Measurements from ENCODE around the gene WIPF3.
"Not testable (repeated sequence)": the region's sequence is repeated elsewhere in the genome, so short reads cannot be mapped to it uniquely, and the experiment has no call there.

Gene WIPF3

DNA sequence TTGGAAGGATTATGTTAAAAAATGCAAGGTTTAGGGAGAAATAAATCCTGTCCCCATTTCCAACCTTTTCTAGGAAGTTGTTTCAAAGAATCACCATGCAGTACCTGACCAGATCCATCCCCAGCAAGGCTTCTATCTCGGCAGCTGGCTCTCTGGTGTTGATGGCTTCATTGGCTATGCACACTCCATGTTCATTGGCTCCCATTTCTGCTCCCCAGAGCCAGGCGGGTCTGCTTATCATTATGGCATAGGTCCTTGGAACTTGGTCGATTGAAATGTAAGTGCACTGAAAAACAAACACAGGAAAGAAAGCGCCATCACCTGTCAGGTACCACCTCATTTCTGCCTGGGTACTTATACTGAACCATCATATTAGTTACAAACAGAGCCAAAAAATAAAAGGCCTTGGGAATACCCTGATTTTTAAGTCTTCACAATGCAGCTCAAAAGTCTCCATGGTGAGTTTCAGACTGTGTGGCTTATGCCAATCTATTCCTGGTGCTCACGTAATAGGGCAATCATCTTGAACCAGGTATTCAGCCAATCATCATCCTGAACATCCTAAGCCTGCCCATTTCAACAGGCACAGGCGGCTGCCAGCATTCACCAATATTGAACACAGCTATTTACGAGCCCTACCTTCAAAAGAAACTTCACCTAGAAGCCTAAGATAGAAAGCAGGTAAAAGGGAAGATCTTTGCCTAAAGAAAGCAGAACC lies 148.9 kb downstream of the WIPF3 start:
- DNase-seq (ENCODE audit: low read depth in 3 of 3) = no peak

DNA sequence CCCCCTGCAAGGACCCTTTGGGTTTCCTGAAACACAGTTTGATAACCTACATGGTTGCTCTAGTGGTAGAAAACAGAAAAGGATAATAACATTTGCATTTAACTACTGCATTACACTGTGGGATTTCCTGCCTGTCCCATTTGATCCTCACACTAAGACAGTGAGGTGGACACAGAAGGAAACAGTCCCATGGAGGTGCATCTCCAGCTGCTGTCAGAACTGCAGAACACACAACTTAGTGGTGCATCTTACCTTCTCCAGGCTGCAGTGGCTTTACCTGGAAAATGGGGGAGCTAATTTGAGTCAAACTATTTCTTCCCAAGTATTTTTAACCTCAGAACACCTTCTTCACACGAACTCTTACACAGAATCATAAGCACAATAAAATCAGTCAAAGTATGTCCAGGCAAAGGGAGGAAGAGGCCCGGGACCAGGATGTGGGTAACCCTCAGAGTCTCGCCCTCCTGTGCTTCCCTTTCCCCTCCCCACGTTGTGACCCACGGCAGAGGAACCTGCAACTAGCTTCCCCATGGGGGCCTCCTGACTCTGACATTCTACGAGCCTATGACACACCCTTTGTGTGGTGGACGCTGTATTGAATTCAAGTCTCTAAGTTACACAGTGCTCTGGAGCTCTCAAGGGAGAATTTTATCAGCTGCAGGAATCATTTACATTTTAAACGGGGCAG lies 149.6 kb downstream of the WIPF3 start:
- DNase-seq (ENCODE audit: low read depth in 3 of 3) = no peak

DNA sequence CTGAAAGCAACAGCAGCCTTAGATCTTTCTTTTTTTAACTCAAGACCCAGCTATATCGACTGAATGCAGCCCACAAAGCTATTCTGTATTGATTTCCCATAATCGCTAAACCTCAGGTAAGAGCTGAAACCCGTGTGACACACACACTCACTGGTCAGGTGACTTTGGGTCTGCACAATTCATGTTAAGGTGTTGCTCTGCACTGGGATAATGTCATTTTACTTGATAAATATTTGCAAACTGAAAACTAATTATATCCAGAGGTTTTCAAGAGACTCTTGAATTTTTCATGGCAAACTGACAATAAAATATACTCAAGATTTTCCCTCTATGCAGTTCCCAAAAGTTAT lies 150.2 kb downstream of the WIPF3 start:
- no peak for DNase-seq (ENCODE audit: low read depth in 3 of 3)

DNA sequence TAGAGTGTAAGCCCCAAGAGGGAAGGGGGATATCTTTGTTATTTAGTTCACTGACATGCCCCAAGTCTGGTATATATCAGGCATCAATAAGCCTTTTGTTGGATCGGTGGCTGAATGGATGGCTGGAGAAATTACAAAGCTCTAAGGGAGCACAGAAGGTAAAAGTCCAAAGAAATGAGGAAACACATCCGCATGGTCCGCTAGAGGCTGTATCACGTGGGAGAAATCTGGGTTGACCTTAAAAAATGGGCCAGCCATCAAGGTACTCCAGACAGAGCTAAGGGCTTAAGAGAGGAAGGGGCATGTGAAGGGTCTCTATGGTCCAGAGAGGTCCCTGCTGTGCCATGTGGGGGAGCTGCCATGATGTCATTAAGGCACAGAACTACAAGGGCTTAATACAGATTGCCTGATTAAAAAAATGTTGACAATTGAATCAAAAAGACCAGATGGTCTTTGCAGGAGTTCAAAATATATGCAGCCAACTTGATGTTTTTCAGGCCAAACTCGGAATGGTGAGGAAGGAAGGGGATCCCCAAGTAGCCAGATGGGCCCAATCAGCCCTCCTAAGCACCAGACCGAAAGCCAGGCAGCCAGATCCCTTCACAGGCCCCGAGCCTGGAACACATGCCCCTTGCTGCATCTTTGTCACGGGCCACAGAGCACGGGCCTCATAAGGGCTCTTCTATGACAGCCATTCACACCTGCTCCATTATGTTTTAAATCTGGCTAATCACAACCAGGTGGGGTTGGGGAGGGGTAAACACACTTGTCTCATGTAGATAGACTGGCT lies 151.4 kb downstream of the WIPF3 start:
- DNase-seq (ENCODE audit: low read depth in 3 of 3) = no peak

GRCh38 chr7:29958667-29959358 lies 152.5 kb downstream of the WIPF3 start:
- no peak for DNase-seq (ENCODE audit: low read depth in 3 of 3)

DNA sequence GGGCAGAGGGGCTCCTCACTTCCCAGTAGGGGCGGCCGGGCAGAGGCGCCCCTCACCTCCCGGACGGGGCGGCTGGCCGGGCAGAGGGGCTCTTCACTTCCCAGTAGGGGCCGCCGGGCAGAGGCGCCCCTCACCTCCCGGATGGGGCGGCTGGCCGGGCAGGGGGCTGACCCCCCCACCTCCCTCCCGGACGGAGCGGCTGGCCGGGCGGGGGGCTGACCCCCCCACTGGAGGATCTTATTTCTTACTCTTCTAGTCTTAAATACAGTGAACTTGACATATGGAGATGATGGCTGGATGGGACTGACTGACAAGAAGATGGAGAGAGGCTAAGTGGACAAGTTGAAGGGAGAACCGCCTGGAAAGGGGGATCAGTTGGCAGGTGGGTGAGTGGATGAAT lies 155.3 kb downstream of the WIPF3 start:
- DNase-seq (ENCODE audit: low read depth in 3 of 3) = not testable (repeated sequence)

DNA sequence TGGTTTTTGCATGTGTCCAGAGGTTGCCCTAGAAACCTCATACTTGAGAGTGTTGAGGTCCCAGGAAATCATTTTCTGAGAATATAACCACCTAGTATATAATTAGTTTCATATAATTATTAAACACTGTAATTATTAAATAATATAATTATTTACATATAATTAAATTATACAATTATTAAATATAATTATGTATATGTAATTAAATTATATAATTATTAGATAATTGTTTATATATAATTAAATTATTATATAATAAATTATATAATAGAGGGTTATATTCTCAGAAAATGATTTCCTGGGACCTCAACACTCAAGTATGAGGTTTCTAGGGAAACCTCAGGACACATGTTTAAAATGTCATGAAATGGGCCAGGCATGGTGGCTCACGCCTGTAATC lies 155.7 kb downstream of the WIPF3 start:
- DNase-seq (ENCODE audit: low read depth in 3 of 3) = no peak

DNA sequence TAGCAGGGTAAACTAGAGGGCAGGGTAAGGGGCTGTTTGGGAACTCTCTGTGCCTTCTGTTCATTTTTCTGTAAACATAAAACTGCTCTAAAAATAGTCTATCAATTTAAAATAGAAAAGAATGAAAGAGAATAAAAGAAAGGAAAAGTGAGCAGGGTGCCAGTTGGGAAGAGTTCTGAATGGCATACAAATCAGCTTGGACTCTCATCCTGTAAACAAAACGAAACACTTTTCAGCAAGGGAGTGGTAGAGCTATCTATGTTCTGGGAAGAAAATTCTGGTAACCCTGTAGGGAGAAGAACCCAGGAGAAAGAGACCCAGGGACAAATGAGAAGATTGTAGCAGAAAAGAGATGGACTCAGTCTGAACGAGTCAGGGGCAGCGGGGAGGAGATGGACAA lies 158.7 kb downstream of the WIPF3 start:
- DNase-seq (ENCODE audit: low read depth in 3 of 3) = no peak

Measured in stimulated activated CD4-positive, alpha-beta T cell treated with anti-CD3 and anti-CD28 coated beads, TNF-alpha, amount 100 ng/mL, for 48 hours (primary cell).